Vagina (tissue), 2 donors: ENCODE results near the gene ADD3.

Source experiments
- CTCF ChIP-seq, 3 experiments: fragments of 450-650 bp in 2 of 3; fragments of 200-600 bp in 1 of 3; sonication (generic) in 1 of 3; IDR thresholded peaks; one replicate each; pipeline ENCODE4 v1.5.1; 2017 to 2019; ENCODE audit warnings: antibody characterized with exemption in 3 of 3, mild to moderate bottlenecking in 2 of 3, moderate library complexity in 2 of 3
- POLR2A ChIP-seq, 2 donors: fragments of 450-650 bp; IDR thresholded peaks; one replicate each; pipeline ENCODE4 v1.6.1; 2017; ENCODE audit warnings: antibody characterized with exemption in 2 of 2, mild to moderate bottlenecking in 2 of 2, moderate library complexity in 2 of 2
- POLR2AphosphoS5 ChIP-seq, 2 donors: sonication (generic); formaldehyde crosslinking; IDR thresholded peaks; one replicate each; pipeline ENCODE4 v1.9.0; 2017; ENCODE audit warnings: antibody characterized with exemption in 2 of 2, mild to moderate bottlenecking in 2 of 2, low read depth in 1 of 2; ENCODE audit not compliant: insufficient read depth in 1 of 2

GRCh38 chr10:110023785-110024465 lies 16.1 kb downstream of the ADD3 start:
- TF ChIP-seq CTCF (IDR thresholded peaks at IDR 0.05) (no peak), POLR2A (IDR thresholded peaks at IDR 0.05) (no peak), POLR2AphosphoS5 (IDR thresholded peaks at IDR 0.05; ENCODE audit: insufficient read depth in 1 of 2, low read depth in 1 of 2) (no peak)
